ENCODE data around the gene VWA5B1. TPM values are rescaled to one million over a fixed set of nuclear protein-coding genes. Genes with fewer than 3 reads are reported as not detected.

The VWA5B1 gene
- total RNA-seq, 1 donor from 2014 or later = not detected

GRCh38 chr1:20362856-20363255 is 72.2 kb downstream of the VWA5B1 start:
- no peak for TF ChIP-seq CTCF (IDR thresholded peaks at IDR 0.05)
- Mint-ChIP-seq H3K9me3 (ENCODE audit: low read depth) (no peaks in the 10 kb centered on the region), H3K4me1 (ENCODE audit: low read depth) (peaks cover 22% of the 10 kb centered on the region), H3K27ac (ENCODE audit: unreplicated experiment) (no peak overlapping the region), H3K27me3 (ENCODE audit: low read depth) (peaks cover 54% of the 10 kb centered on the region), H3K36me3 (ENCODE audit: low read depth) (no peaks in the 10 kb centered on the region), H3K4me3 (ENCODE audit: unreplicated experiment) (no peak overlapping the region)
- no peak for DNase-seq (ENCODE audit: low spot score)

- Mint-ChIP-seq H3K27me3 (ENCODE audit: low read depth) (peaks cover 62% of the 10 kb centered on the region), H3K4me3 (ENCODE audit: unreplicated experiment) (no peak overlapping the region), H3K36me3 (ENCODE audit: low read depth) (no peaks in the 10 kb centered on the region), H3K4me1 (ENCODE audit: low read depth) (peaks cover 10% of the 10 kb centered on the region), H3K27ac (ENCODE audit: unreplicated experiment) (no peak overlapping the region), H3K9me3 (ENCODE audit: low read depth) (no peaks in the 10 kb centered on the region)
- TF ChIP-seq CTCF (IDR thresholded peaks at IDR 0.05) = no peak
- DNase-seq (ENCODE audit: low spot score) = no peak
Measured at GRCh38 chr1:20365421-20366055, 74.9 kb downstream of the VWA5B1 start.

GRCh38 chr1:20366056-20366462 is 75.4 kb downstream of the VWA5B1 start:
- Mint-ChIP-seq H3K27me3 (ENCODE audit: low read depth) (peaks cover 59% of the 10 kb centered on the region), H3K9me3 (ENCODE audit: low read depth) (no peaks in the 10 kb centered on the region), H3K27ac (ENCODE audit: unreplicated experiment) (no peak overlapping the region), H3K4me3 (ENCODE audit: unreplicated experiment) (peak overlapping the region; percentile 19), H3K4me1 (ENCODE audit: low read depth) (peaks cover 10% of the 10 kb centered on the region), H3K36me3 (ENCODE audit: low read depth) (no peaks in the 10 kb centered on the region)
- TF ChIP-seq CTCF (IDR thresholded peaks at IDR 0.05) = no peak
- no peak for DNase-seq (ENCODE audit: low spot score)

DNA sequence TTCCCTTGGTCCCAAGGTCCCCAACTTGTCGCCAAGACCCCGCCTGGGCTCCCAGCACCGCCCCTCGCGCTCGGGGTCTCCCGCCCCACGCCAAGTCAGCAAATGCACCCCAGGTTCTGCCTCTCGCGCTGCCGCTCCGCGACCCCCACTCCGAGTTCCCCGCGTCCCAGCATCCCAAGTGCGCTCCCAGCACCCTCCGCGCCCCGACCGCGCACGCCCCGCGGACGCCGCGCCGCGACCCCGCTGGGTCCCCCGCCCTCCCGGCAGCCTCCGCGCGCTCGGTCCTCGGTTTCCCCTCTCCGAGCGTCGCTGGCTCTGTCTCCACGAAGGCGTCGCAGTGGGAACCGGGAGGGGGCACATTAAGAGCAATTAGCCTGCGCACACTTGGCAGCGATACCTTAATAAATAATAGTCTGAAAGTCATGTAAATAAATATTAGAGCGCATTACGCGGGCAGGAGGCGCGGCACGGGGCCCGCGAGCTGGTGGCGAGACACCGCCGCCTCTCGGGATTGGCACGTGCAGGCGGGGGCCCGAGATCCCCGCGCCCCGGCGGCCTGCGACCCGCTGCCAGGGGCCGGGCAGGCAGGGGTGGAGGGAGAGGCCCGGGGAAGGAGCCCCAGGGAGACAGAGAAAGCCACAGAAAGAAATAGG is 75.9 kb downstream of the VWA5B1 start:
- H3K4me1 Mint-ChIP-seq (ENCODE audit: low read depth) = peaks cover 10% of the 10 kb centered on the region
- no peak overlapping the region for H3K27ac Mint-ChIP-seq (ENCODE audit: unreplicated experiment)
- DNase-seq (ENCODE audit: low spot score) = no peak
- no peaks in the 10 kb centered on the region for H3K9me3 Mint-ChIP-seq (ENCODE audit: low read depth)
- H3K36me3 Mint-ChIP-seq (ENCODE audit: low read depth) = no peaks in the 10 kb centered on the region
- H3K4me3 Mint-ChIP-seq (ENCODE audit: unreplicated experiment) = peak overlapping the region; percentile 31
- no peak for TF ChIP-seq CTCF (IDR thresholded peaks at IDR 0.05)
- H3K27me3 Mint-ChIP-seq (ENCODE audit: low read depth) = peaks cover 59% of the 10 kb centered on the region

GRCh38 chr1:20367116-20367585 is 76.5 kb downstream of the VWA5B1 start:
- peak; percentile 73 for TF ChIP-seq CTCF (IDR thresholded peaks at IDR 0.05)
- no peak for DNase-seq (ENCODE audit: low spot score)
- no peaks in the 10 kb centered on the region for H3K9me3 Mint-ChIP-seq (ENCODE audit: low read depth)
- H3K36me3 Mint-ChIP-seq (ENCODE audit: low read depth) = no peaks in the 10 kb centered on the region
- peaks cover 60% of the 10 kb centered on the region for H3K27me3 Mint-ChIP-seq (ENCODE audit: low read depth)
- peaks cover 10% of the 10 kb centered on the region for H3K4me1 Mint-ChIP-seq (ENCODE audit: low read depth)
- H3K27ac Mint-ChIP-seq (ENCODE audit: unreplicated experiment) = no peak overlapping the region
- H3K4me3 Mint-ChIP-seq (ENCODE audit: unreplicated experiment) = peak overlapping the region; percentile 22
